ENCODE measurements around the gene TIGAR. TPM values are rescaled to one million over a fixed set of nuclear protein-coding genes. Genes with fewer than 3 reads are reported as not detected.

TIGAR gene
- polyA plus RNA-seq, 1 experiment, result 6.0 TPM

DNA sequence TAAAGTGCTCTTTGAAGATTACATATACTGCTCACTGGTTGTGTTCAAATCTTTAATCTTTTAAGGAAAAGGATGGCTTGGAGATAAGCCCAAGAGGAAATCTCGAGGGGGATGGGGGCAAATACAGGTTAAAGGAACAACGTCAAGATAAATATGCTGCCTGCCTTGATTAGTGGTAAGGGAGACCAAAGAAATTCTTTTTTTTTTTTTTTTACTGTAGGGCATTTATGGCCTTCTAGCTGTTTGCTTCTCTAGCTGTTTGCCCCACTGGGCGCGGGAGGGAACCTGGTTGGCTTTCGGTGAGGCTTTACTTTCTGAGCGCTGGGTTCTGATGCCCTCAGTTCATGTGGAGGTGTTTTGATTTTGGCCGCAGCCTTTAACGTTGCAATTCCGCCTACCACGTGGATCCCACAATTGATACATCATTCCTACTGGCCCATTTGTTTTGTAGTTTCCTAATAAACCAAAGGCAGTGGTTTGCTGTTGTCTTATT is 41.8 kb upstream of the TIGAR start:
- no peak overlapping the region for H3K4me3 ChIP-seq (ENCODE audit: low read depth, low read length)
- H3K36me3 ChIP-seq (ENCODE audit: control insufficient read depth, insufficient read depth, low read length), result no peaks in the 10 kb centered on the region
- TF ChIP-seq, protein P1, sequence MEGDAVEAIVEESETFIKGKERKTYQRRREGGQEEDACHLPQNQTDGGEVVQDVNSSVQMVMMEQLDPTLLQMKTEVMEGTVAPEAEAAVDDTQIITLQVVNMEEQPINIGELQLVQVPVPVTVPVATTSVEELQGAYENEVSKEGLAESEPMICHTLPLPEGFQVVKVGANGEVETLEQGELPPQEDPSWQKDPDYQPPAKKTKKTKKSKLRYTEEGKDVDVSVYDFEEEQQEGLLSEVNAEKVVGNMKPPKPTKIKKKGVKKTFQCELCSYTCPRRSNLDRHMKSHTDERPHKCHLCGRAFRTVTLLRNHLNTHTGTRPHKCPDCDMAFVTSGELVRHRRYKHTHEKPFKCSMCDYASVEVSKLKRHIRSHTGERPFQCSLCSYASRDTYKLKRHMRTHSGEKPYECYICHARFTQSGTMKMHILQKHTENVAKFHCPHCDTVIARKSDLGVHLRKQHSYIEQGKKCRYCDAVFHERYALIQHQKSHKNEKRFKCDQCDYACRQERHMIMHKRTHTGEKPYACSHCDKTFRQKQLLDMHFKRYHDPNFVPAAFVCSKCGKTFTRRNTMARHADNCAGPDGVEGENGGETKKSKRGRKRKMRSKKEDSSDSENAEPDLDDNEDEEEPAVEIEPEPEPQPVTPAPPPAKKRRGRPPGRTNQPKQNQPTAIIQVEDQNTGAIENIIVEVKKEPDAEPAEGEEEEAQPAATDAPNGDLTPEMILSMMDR (IDR thresholded peaks at IDR 0.05; ENCODE audit: insufficient read depth, low read depth, low read length), result no peak
- POLR2A ChIA-PET, result no interaction called here
- DNase-seq (ENCODE audit: low read depth), result no peak
- H3K27me3 ChIP-seq (ENCODE audit: control insufficient read depth, insufficient read depth, low read length), result peaks cover 22% of the 10 kb centered on the region
- CTCF ChIA-PET, result interaction anchor here (1.1 to 6.8 kb wide), 10 partner anchors 11 to 979 kb away, joined by 3 to 95 read pairs (median 15); no protein-coding TSS in a partner anchor

DNA sequence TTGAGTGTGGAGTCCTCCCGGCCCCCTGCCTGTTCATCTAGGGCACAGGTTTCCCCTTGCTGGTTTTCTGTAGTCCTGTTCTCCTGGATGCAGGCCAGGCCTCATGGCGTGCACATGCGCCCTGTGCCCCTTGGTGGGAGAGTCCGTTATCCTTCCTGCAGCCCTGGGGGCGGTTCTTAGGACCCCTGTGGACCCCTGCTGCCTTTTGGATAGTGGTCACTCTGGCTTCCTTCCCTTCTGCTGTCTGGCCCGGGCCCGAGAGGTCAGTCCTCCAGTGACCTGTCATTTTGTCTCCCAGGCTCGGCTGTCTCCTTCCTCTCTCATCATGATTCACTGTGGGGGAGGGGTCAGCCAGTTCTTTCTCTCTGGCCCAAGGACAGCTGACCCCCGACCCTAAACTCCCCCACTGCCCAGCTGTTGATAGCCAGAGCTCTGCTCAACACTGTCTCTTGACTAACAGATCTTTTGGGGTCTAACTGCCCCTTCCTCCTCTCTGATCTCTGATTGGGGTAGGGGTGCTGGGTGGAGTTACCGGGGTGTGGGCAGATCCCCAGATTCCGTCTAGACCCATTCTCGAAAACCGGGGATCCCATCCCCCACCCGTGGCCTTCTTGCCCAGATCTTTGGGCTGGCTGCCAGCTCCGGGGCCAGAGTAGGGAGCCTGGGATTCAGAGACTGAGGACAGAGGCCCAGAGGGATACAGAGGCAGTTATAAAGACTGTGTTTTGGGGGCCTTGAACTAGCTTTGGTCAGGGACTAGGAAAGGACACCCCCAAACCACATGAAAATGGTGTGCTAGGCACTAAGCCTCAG is 40.5 kb upstream of the TIGAR start:
- no peak for DNase-seq (ENCODE audit: low read depth)
- Histone ChIP-seq H3K27me3 (ENCODE audit: control insufficient read depth, insufficient read depth, low read length) (peaks cover 13% of the 10 kb centered on the region), H3K4me3 (ENCODE audit: low read depth, low read length) (no peak overlapping the region), H3K36me3 (ENCODE audit: control insufficient read depth, insufficient read depth, low read length) (no peaks in the 10 kb centered on the region)
- TF ChIP-seq, protein P1 (IDR thresholded peaks at IDR 0.05; ENCODE audit: insufficient read depth, low read depth, low read length), result no peak
- ChIA-PET POLR2A (no interaction called here), CTCF (interaction anchor here (0.6 to 6.8 kb wide), 3 partner anchors 284 to 478 kb away, joined by 3 to 95 read pairs (median 3); no protein-coding TSS in a partner anchor)

GRCh38 chr12:4281173-4281654 is 39.8 kb upstream of the TIGAR start:
- Histone ChIP-seq H3K27me3 (ENCODE audit: control insufficient read depth, insufficient read depth, low read length) (peaks cover 9% of the 10 kb centered on the region), H3K4me3 (ENCODE audit: low read depth, low read length) (no peak overlapping the region), H3K36me3 (ENCODE audit: control insufficient read depth, insufficient read depth, low read length) (no peaks in the 10 kb centered on the region)
- CTCF ChIA-PET, result interaction anchor here (0.6 to 6.8 kb wide), 4 partner anchors 10 to 477 kb away, joined by 3 to 95 read pairs (median 3); no protein-coding TSS in a partner anchor
- DNase-seq (ENCODE audit: low read depth), result no peak
- TF ChIP-seq, protein P1 (IDR thresholded peaks at IDR 0.05; ENCODE audit: insufficient read depth, low read depth, low read length), result no peak
- POLR2A ChIA-PET, result no interaction called here

- ChIA-PET CTCF (interaction anchor here (0.7 to 1.0 kb wide), 2 partner anchors 11 to 174 kb away, joined by 3 read pairs; no protein-coding TSS in a partner anchor), POLR2A (no interaction called here)
- DNase-seq (ENCODE audit: low read depth), result no peak
- Histone ChIP-seq H3K36me3 (ENCODE audit: control insufficient read depth, insufficient read depth, low read length) (no peaks in the 10 kb centered on the region), H3K27me3 (ENCODE audit: control insufficient read depth, insufficient read depth, low read length) (peaks cover 7% of the 10 kb centered on the region), H3K4me3 (ENCODE audit: low read depth, low read length) (no peak overlapping the region)
- TF ChIP-seq, protein P1 (IDR thresholded peaks at IDR 0.05; ENCODE audit: insufficient read depth, low read depth, low read length), result no peak
Observed at GRCh38 chr12:4282103-4282891, 38.7 kb upstream of the TIGAR start.
